Mesodermal cell (in vitro differentiated cells): Measurements from ENCODE around the gene CLN6.
"Not testable (repeated sequence)": the region's sequence is repeated elsewhere in the genome, so short reads cannot be mapped to it uniquely, and the experiment has no call there.

Experiments
- H3K27ac ChIP-seq: 2 replicates; pipeline ENCODE4 v1.7.0; 2013; ENCODE audit warnings: mild to moderate bottlenecking, low read depth, low read length, moderate library complexity; ENCODE audit not compliant: severe bottlenecking
- H3K36me3 ChIP-seq: 2 replicates; pipeline ENCODE4 v1.7.1; 2013; ENCODE audit warnings: mild to moderate bottlenecking, low read length, moderate library complexity; ENCODE audit not compliant: control insufficient read depth, insufficient read depth
- H3K4me1 ChIP-seq: one replicate; pipeline ENCODE4 v1.7.1; 2013; ENCODE audit warnings: mild to moderate bottlenecking, low read length; ENCODE audit not compliant: insufficient read depth, control insufficient read depth, poor library complexity, severe bottlenecking
- H3K4me3 ChIP-seq: 2 replicates; pipeline ENCODE4 v1.7.0; 2013; ENCODE audit warnings: low read length, control low read depth, mild to moderate bottlenecking; ENCODE audit not compliant: insufficient read depth, poor library complexity, severe bottlenecking; ENCODE audit errors: extremely low read depth
- H3K9me3 ChIP-seq: 2 replicates; pipeline ENCODE4 v1.7.1; 2013; ENCODE audit warnings: mild to moderate bottlenecking, low read length, moderate library complexity; ENCODE audit not compliant: control insufficient read depth
- WGBS, 2 experiments: methylation state at CpG; one replicate each; pipeline ENCODE4 v1.1.5; 2013; ENCODE audit warnings: missing lambda C conversion rate in 2 of 2; ENCODE audit not compliant: insufficient coverage in 2 of 2; 5-methylcytosine and 5-hydroxymethylcytosine counted together

Gene CLN6

DNA sequence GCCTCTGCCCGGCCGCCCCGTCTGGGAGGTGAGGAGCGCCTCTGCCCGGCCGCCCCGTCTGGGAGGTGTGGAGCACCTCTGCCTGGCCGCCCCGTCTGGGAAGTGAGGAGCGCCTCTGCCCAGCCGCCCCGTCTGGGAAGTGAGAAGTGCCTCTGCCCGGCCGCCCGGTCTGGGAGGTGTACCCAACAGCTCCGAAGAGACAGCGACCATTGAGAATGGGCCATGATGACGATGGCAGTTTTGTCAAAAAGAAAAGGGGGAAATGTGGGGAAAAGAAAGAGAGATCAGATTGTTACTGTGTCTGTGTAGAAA is 7.1 kb downstream of the CLN6 start:
- not testable (repeated sequence) for H3K9me3 ChIP-seq, H3K4me3 ChIP-seq, H3K4me1 ChIP-seq, H3K27ac ChIP-seq
- H3K36me3 ChIP-seq, result peaks cover 39% of the 10 kb centered on the region
- WGBS, 2 experiments, result 94 to 96% methylated on average over 9 to 16 of the region's 18 CpGs

DNA sequence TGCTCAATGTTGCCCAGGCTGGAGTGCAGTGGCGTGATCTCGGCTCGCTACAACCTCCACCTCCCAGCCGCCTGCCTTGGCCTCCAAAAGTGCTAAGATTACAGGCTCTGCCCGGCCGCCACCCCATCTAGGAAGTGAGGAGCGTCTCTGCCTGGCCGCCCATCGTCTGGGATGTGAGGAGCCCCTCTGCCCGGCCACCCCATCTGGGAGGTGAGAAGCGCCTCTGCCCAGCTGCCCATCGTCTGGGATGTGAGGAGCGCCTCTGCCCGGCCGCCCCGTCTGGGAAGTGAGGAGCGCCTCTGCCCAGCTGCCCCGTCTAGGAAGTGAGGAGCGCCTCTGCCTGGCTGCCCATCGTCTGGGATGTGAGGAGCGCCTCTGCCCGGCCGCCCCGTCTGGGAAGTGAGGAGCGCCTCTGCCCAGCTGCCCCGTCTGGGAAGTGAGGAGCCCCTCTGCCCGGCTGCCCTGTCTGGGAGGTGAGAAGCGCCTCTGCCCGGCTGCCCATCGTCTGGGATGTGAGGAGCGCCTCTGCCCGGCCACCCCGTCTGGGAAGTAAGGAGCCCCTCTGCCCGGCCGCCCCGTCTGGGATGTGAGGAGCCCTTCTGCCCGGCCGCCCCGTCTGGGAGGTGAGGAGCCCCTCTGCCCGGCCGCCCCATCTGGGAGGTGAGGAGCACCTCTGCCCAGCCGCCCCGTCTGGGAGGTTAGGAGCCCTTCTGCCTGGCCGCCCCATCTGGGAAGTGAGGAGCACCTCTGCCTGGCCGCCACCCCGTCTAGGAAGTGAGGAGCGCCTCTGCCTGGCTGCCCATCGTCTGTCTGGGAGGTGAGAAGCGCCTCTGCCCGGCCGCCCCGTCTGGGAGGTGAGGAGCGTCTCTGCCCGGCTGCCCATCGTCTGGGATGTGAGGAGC is 7.7 kb downstream of the CLN6 start:
- not testable (repeated sequence) for H3K4me1 ChIP-seq, H3K9me3 ChIP-seq, H3K27ac ChIP-seq, H3K4me3 ChIP-seq
- WGBS, 2 experiments, result 94% methylated on average over 33 to 43 of the region's 55 CpGs
- H3K36me3 ChIP-seq, result peaks cover 42% of the 10 kb centered on the region

DNA sequence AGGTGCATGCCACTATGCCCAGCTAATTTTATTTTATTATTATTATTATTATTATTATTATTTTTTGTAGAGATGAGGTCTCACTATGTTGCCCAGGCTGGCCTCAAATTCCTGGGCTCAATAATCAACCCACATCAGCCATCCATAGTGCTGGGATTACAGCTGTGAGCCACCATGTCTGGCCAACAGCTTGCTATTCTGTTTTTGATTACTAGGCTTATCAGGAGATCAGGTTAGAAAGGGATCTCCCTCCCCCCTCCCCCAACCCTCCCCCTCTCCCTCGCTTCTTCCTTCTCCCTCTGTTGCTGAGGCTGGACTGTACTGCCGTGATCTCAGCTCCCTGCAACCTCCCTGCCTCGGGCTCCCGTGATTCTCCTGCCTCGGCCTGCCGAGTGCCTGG is 8.6 kb downstream of the CLN6 start:
- Histone ChIP-seq H3K4me3 (no peak overlapping the region), H3K36me3 (peaks cover 46% of the 10 kb centered on the region)
- 83% methylated on average over 5 of the region's 6 CpGs; no CpG with 5 or more reads in 1 of the 2 experiments for WGBS, 2 experiments

DNA sequence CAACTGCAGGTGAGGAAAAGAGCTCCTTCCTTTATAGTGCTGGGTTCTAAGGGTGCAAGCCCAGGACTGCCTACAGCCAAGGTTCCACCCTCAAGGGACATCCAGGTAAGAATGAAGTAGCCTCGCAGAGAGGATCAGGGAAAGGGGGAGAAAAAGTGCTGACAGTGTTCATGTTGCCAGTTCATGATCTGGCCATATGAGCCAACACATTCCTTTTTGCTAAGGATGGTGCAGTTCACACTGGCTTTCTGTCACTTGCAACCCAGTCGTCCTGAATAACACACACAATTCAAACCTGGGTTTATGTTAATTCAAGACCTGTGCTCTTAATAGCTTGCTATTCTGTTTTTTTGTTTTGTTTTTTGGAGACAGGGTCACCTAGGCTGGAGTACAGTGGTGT is 9.0 kb downstream of the CLN6 start:
- peaks cover 51% of the 10 kb centered on the region for H3K36me3 ChIP-seq
- no peaks in the 10 kb centered on the region for H3K4me1 ChIP-seq
- 100% methylated on average over 1 to 2 of the region's 2 CpGs for WGBS, 2 experiments
- H3K27ac ChIP-seq, result no peak overlapping the region
- no peak overlapping the region for H3K4me3 ChIP-seq
- H3K9me3 ChIP-seq, result peaks cover 8% of the 10 kb centered on the region

More for the DNA sequence above, 8.6 kb downstream of the CLN6 start:
- Histone ChIP-seq H3K9me3 (peaks cover 8% of the 10 kb centered on the region), H3K4me1 (no peaks in the 10 kb centered on the region), H3K27ac (no peak overlapping the region)

DNA sequence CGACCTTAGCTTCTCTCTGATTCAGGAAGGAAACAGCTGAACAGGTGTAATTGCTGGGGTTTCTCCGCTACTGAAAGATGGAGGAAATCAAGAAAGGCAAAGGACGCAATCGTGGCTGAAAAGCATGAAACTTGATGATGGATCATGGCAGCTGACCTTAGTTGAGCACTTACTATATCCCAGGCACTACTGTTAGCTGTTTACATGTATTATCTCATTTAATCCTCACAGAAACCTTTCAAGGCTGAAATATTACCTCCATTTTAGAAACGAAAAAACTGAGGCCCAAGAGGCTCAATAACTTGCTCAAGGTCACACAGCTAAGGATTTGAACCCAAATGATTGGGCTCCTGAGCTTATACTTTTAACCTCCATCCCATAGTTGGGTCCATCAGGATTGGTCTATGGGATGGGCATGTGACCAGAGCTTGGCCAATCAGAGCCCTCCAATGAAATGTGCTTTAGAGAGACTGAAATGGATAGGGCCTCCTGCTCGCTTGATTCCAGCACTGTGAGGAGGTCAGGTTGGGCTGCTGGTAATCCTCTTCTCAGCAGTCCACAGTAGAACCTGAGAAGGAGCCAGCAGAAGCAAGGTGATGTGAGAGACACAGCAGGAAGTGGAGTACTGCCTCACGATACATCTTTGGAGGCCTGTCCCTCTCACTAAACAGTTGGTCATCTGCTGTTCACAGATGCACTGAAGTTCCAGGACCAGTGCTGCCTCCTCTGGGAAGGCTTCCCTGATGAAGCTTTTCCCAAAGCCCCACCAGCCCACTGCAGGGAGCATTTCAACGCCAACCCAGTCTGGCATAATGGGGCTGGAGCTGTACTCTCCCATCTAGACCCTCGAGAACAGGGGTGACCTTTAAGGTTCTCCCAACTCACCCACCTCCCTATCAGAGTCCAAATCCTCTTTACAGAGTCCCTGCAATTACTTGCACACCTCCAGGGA is 10.4 kb downstream of the CLN6 start:
- Histone ChIP-seq H3K9me3 (peaks cover 8% of the 10 kb centered on the region), H3K4me1 (no peaks in the 10 kb centered on the region), H3K36me3 (peaks cover 57% of the 10 kb centered on the region), H3K27ac (no peak overlapping the region), H3K4me3 (no peak overlapping the region)
- WGBS, 2 experiments, result 94 to 95% methylated on average over 5 to 7 of the region's 9 CpGs

DNA sequence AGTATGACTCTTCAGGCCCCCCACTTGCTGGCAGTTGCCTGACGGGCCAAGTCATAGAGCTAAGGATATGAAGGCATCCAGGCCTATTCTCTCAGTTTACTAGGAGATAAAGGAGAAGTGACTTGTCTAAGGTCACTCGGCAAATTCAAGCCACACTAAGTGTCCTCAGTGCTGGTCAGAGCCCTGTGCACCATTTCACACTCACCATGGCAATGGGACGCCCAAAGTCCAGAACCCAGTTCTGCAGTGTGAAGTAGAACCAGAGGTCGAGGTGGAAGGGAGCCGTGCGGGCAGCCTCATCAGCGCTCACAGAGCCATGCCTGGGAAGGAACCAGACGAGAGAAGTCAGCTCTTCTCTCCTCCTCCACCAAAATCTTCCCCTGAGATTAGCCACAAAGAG is 11.2 kb downstream of the CLN6 start:
- H3K27ac ChIP-seq, result no peak overlapping the region
- H3K9me3 ChIP-seq, result peaks cover 5% of the 10 kb centered on the region
- H3K4me1 ChIP-seq, result no peaks in the 10 kb centered on the region
- 95 to 97% methylated on average over 3 to 7 of the region's 8 CpGs for WGBS, 2 experiments
- H3K4me3 ChIP-seq, result no peak overlapping the region
- peaks cover 54% of the 10 kb centered on the region for H3K36me3 ChIP-seq

DNA sequence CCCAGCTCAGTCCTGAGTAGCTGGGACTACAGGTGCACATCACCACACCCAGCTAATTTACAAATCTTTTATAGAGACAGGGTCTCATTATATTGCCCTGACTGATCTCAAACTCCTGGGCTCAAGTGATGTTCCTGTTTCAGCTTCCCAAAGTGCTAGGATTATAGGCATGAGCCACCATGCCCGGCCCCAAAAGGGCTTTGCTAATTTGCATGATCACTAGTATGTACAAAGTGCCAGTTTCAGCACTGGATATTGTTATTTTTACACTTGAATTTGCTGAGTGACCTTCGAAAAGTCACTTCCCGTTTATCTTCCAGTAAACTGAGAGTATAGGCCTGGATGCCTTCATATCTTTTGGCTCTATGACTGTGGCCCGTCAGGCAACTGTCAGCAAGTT is 12.2 kb downstream of the CLN6 start:
- Histone ChIP-seq H3K9me3 (no peaks in the 10 kb centered on the region), H3K27ac (no peak overlapping the region), H3K4me3 (no peak overlapping the region), H3K4me1 (no peaks in the 10 kb centered on the region), H3K36me3 (peaks cover 49% of the 10 kb centered on the region)
- WGBS, 2 experiments, result 91 to 94% methylated on average over 3 to 4 of the region's 4 CpGs

DNA sequence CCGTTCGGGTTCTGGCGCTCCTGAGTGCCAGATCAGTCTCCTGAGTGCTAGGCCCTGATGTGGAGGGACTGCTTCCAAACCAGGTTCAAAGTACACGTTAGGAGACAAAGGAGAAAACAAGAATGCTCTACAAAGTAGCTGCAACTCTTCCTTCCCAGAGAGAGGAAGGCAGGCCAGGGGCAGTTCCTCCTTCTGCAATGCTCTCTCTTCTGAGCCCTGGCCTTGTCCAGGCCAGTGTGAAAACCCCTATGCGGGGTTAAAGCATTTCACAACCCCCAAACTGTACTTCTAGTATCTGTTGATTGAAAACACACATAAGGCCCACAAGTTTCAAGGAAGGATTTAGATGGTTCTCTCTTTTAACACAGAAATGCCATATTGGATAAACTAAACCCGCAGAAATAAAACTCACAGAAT is 14.7 kb downstream of the CLN6 start:
- Histone ChIP-seq H3K36me3 (peaks cover 57% of the 10 kb centered on the region), H3K9me3 (no peaks in the 10 kb centered on the region), H3K4me1 (peaks cover 7% of the 10 kb centered on the region), H3K27ac (no peak overlapping the region), H3K4me3 (no peak overlapping the region)
- 81 to 100% methylated on average over 4 of the region's 6 CpGs for WGBS, 2 experiments

DNA sequence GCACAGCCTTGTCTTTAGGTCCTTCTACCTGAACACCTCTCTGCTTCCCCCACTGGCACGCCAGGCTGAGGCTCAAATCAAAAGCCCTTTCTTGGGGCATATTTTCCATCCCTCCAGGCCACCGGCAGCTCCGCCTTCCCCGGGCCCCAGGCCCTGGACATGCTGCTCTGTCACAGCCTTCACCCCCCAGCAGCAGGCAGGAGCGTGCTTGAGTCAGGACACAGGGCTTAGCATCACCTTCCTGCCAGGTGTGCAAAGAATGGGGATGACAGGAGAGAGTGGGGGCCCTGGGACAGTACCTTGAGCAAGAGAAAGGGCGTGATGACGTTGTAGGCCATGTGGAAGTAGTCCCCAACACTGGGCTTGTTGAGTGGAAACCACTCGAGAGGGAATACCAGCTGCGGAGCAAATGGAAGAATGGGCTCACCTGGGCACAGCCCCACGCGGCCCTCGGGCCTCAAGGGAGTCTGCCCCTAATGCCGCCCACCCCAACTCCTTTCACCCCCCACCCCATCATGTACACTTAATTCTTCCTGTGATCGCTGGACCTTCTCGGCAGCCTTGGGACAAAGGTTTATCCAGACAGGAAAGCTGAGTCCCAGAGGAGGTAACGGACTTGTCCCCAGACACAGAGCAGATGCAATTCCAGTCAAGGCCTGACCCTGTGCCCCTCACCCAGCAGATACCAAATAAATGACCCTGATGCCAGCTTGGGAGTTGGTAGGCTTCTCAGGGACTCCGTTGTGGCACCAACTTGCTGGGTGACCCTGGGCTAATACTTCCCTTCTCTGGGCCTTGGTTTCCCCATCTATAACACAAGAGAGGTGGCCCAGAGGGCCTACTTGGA is 15.3 kb downstream of the CLN6 start:
- peaks cover 7% of the 10 kb centered on the region for H3K4me1 ChIP-seq
- H3K9me3 ChIP-seq, result no peaks in the 10 kb centered on the region
- 93% methylated on average over 8 to 10 of the region's 17 CpGs for WGBS, 2 experiments
- no peak overlapping the region for H3K4me3 ChIP-seq
- H3K27ac ChIP-seq, result no peak overlapping the region
- H3K36me3 ChIP-seq, result peaks cover 52% of the 10 kb centered on the region

DNA sequence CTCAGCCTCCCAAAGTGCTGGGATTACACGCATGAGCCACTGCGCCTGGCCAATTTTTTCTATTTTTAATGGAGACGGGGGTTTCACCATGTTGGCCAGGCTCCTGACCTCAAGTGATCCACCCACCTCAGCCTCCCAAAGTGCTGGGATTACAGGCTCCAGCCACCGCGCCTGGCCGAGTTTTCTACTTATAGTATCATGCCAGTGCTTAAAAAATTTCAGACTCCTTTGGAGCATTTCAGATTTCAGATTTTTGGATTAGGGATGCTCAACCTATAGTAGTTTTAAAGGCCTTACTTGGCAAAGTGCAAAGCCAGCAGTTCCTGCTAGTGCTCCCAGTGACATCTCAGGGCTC is 16.1 kb downstream of the CLN6 start:
- H3K27ac ChIP-seq, H3K4me3 ChIP-seq, H3K4me1 ChIP-seq, H3K9me3 ChIP-seq: not testable (repeated sequence)
- WGBS, 2 experiments, result 96% methylated on average over 4 to 6 of the region's 6 CpGs
- peaks cover 45% of the 10 kb centered on the region for H3K36me3 ChIP-seq
